ENCODE measurements around the gene TOX3. TPM values are rescaled to one million over a fixed set of nuclear protein-coding genes. Genes with fewer than 3 reads are reported as not detected.

TOX3 gene
- total RNA-seq, 1 experiment from 2014 or later, result 16.6 TPM

GRCh38 chr16:52518884-52519283 lies 28.1 kb downstream of the TOX3 start:
- ChIA-PET POLR2A (ENCODE audit: low non-redundant PET) (no interaction called here), CTCF (no interaction called here)
- intact Hi-C loops (cut with micrococcal nuclease; ENCODE audit: unreplicated experiment), result no loop called here
- Histone ChIP-seq H3K4me1 (ENCODE audit: insufficient read depth, low read length, poor library complexity, severe bottlenecking) (no peaks in the 10 kb centered on the region), H3K4me3 (ENCODE audit: low read depth, low read length, poor library complexity, severe bottlenecking) (no peak overlapping the region), H3K27me3 (replicated peaks; ENCODE audit: insufficient read depth, low read depth, low read length, poor library complexity) (peaks cover 8% of the 10 kb centered on the region), H3K36me3 (ENCODE audit: insufficient read depth, low read length, poor library complexity, severe bottlenecking) (no peaks in the 10 kb centered on the region), H3K27ac (ENCODE audit: low read depth, low read length, poor library complexity, severe bottlenecking) (no peak overlapping the region), H3K9me3 (ENCODE audit: low read depth, low read length, poor library complexity, severe bottlenecking) (no peaks in the 10 kb centered on the region)
- no peak for DNase-seq (ENCODE audit: low spot score)
- no TSS peak for BruUV-seq (replicated peaks)
- TF ChIP-seq EZH2 (IDR thresholded peaks at IDR 0.05; ENCODE audit: borderline replicate concordance, low read depth, low read length, poor library complexity, severe bottlenecking) (no peak), CTCF (conservative IDR thresholded peaks at IDR 0.05; ENCODE audit: low read depth, low read length) (no peak)

- intact Hi-C loops (cut with micrococcal nuclease; ENCODE audit: unreplicated experiment), result no loop called here
- BruUV-seq (replicated peaks), result no TSS peak
- H3K4me1 ChIP-seq (ENCODE audit: insufficient read depth, low read length, poor library complexity, severe bottlenecking), result no peaks in the 10 kb centered on the region
- H3K36me3 ChIP-seq (ENCODE audit: insufficient read depth, low read length, poor library complexity, severe bottlenecking), result no peaks in the 10 kb centered on the region
- no peak for DNase-seq (ENCODE audit: low spot score)
- TF ChIP-seq EZH2 (IDR thresholded peaks at IDR 0.05; ENCODE audit: borderline replicate concordance, low read depth, low read length, poor library complexity, severe bottlenecking), result no peak
- no peak for TF ChIP-seq CTCF (conservative IDR thresholded peaks at IDR 0.05; ENCODE audit: low read depth, low read length)
- H3K27me3 ChIP-seq (replicated peaks; ENCODE audit: insufficient read depth, low read depth, low read length, poor library complexity), result peaks cover 8% of the 10 kb centered on the region
- ChIA-PET POLR2A (ENCODE audit: low non-redundant PET) (no interaction called here), CTCF (no interaction called here)
- H3K27ac ChIP-seq (ENCODE audit: low read depth, low read length, poor library complexity, severe bottlenecking), result no peak overlapping the region
- H3K4me3 ChIP-seq (ENCODE audit: low read depth, low read length, poor library complexity, severe bottlenecking), result no peak overlapping the region
- no peaks in the 10 kb centered on the region for H3K9me3 ChIP-seq (ENCODE audit: low read depth, low read length, poor library complexity, severe bottlenecking)
Measured at GRCh38 chr16:52515068-52515671, 31.8 kb downstream of the TOX3 start.

- intact Hi-C loops (cut with micrococcal nuclease; ENCODE audit: unreplicated experiment), result no loop called here
- H3K9me3 ChIP-seq (ENCODE audit: low read depth, low read length, poor library complexity, severe bottlenecking), result no peaks in the 10 kb centered on the region
- no peak overlapping the region for H3K27ac ChIP-seq (ENCODE audit: low read depth, low read length, poor library complexity, severe bottlenecking)
- no peak overlapping the region for H3K4me3 ChIP-seq (ENCODE audit: low read depth, low read length, poor library complexity, severe bottlenecking)
- no peaks in the 10 kb centered on the region for H3K36me3 ChIP-seq (ENCODE audit: insufficient read depth, low read length, poor library complexity, severe bottlenecking)
- no TSS peak for BruUV-seq (replicated peaks)
- CTCF ChIA-PET, result no interaction called here
- no peak for TF ChIP-seq EZH2 (IDR thresholded peaks at IDR 0.05; ENCODE audit: borderline replicate concordance, low read depth, low read length, poor library complexity, severe bottlenecking)
- no peak for TF ChIP-seq CTCF (conservative IDR thresholded peaks at IDR 0.05; ENCODE audit: low read depth, low read length)
- POLR2A ChIA-PET (ENCODE audit: low non-redundant PET), result no interaction called here
- DNase-seq (ENCODE audit: low spot score), result no peak
- peaks cover 14% of the 10 kb centered on the region for H3K4me1 ChIP-seq (ENCODE audit: insufficient read depth, low read length, poor library complexity, severe bottlenecking)
- peaks cover 8% of the 10 kb centered on the region for H3K27me3 ChIP-seq (replicated peaks; ENCODE audit: insufficient read depth, low read depth, low read length, poor library complexity)
Measured at GRCh38 chr16:52512297-52512987, 34.5 kb downstream of the TOX3 start.
